HUES64 (cell line): ENCODE results near the gene ANXA7.

Source experiments
- H3K27ac ChIP-seq: 2 replicates; pipeline ENCODE4 v1.7.0; 2013; ENCODE audit warnings: low read depth, low read length, inconsistent platforms
- H3K27me3 ChIP-seq: 2 replicates; pipeline ENCODE4 v1.6.1; 2013; ENCODE audit warnings: mild to moderate bottlenecking, low read length; ENCODE audit not compliant: insufficient read depth
- H3K36me3 ChIP-seq: 2 replicates; pipeline ENCODE4 v1.6.1; 2013; ENCODE audit warnings: mild to moderate bottlenecking, low read length; ENCODE audit not compliant: insufficient read depth
- H3K4me1 ChIP-seq: 2 replicates; pipeline ENCODE4 v1.6.1; 2013; ENCODE audit warnings: mild to moderate bottlenecking, low read length, moderate library complexity; ENCODE audit not compliant: insufficient read depth
- H3K4me3 ChIP-seq: 2 replicates; pipeline ENCODE4 v1.5.1; 2013; ENCODE audit warnings: mild to moderate bottlenecking, low read length, moderate library complexity
- H3K9ac ChIP-seq: 2 replicates; pipeline ENCODE4 v1.6.1; 2013; ENCODE audit warnings: mild to moderate bottlenecking, low read depth, low read length
- H3K9me3 ChIP-seq: 2 replicates; pipeline ENCODE4 v1.6.1; 2013; ENCODE audit warnings: low read depth, low read length; ENCODE audit not compliant: insufficient read depth
- WGBS: fragments of 150-250, 120-280 bp; methylation state at CpG from one replicate; pipeline ENCODE4 v1.1.7; 2013; ENCODE audit warnings: missing lambda C conversion rate; 5-methylcytosine and 5-hydroxymethylcytosine counted together

Gene ANXA7

DNA sequence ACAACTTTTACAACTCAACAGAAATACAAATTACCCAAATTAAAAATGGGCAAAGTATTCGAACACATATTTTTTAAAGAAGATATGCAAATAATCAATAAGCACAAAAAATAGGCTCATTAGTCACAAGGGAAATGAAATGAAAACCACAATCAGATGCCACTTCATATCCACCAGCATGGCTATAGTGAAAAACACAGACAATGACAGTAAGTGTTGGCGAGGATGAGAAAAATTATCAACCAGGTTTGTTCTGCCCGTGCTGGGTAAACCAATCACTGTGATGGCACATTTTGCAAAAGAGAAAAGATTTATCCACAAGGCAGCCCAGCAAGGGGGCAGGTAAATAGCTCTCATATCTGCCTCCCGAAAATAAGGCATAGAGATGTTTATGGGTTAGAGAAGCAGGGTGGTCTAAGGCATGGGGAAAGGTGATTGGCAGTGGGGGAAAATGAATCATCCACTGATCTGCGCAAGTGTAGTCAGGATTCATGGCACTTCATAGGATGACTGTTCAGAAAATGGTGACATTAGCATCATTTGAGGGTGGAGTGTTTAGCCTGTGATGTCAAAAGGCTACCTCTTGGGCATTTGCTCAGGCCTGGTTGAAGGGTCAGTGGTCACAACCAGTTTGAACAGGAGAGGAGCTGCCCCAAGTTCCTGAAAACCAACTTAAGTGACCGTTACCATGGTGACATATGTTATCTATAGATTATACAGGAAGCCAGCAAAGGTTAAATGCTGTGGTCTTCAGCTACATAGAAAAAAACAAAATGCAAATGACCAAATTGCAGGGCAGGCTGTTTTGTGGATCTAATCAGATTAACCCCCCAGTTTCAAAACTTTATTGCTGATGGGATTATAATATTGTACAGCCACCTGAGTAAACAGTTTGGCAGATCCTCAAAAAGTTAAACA is 47.2 kb downstream of the ANXA7 start:
- Histone ChIP-seq H3K9ac (no peak overlapping the region), H3K9me3 (no peaks in the 10 kb centered on the region), H3K27ac (no peak overlapping the region), H3K36me3 (peaks cover 14% of the 10 kb centered on the region), H3K4me3 (no peak overlapping the region), H3K27me3 (no peaks in the 10 kb centered on the region), H3K4me1 (no peaks in the 10 kb centered on the region)
- WGBS = 95% methylated on average over 5 of the region's 6 CpGs

DNA sequence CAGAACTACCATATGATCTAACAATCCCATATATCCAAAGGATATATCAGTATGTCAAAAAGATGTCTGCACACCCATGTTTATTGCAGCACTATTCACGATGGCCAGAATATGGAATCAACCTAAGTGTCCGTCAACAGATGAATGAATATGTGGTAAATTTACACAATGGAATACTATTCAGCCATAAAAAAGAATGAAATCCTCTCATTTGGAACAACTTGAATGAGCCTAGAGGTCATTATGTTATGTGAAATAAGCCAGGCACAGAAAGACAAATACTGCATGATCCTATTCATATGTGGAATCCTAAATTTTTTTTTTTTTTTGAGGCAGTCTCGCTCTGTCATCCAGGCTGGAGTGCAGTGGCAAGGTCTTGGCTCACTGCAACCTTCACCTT is 48.9 kb downstream of the ANXA7 start:
- H3K27me3 ChIP-seq = no peaks in the 10 kb centered on the region
- 100% methylated on average over 3 of the region's 3 CpGs for WGBS
- peaks cover 10% of the 10 kb centered on the region for H3K36me3 ChIP-seq
- H3K4me1 ChIP-seq = no peaks in the 10 kb centered on the region
- H3K4me3 ChIP-seq = no peak overlapping the region
- no peaks in the 10 kb centered on the region for H3K9me3 ChIP-seq
- H3K9ac ChIP-seq = no peak overlapping the region
- H3K27ac ChIP-seq = no peak overlapping the region

DNA sequence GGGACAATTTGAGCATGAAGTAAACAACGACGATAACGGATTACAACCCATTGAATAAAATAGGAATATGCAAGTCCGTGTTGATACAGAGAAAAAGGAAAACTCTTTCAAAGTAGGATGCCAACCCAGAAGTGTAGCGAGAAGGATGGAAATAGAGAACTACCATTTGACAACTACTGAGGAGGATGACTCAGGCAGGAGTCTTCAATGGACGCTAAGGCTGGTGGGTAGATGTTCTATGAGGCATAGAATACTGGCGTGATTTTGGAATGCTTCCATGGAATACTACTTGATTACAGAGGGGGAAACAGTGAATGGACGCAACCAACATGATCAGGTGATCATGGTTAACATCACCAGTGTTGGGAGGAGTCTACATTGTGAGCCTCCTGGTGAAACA is 54.4 kb downstream of the ANXA7 start:
- 86% methylated on average over 8 of the region's 8 CpGs for WGBS
- H3K27ac ChIP-seq = no peak overlapping the region

DNA sequence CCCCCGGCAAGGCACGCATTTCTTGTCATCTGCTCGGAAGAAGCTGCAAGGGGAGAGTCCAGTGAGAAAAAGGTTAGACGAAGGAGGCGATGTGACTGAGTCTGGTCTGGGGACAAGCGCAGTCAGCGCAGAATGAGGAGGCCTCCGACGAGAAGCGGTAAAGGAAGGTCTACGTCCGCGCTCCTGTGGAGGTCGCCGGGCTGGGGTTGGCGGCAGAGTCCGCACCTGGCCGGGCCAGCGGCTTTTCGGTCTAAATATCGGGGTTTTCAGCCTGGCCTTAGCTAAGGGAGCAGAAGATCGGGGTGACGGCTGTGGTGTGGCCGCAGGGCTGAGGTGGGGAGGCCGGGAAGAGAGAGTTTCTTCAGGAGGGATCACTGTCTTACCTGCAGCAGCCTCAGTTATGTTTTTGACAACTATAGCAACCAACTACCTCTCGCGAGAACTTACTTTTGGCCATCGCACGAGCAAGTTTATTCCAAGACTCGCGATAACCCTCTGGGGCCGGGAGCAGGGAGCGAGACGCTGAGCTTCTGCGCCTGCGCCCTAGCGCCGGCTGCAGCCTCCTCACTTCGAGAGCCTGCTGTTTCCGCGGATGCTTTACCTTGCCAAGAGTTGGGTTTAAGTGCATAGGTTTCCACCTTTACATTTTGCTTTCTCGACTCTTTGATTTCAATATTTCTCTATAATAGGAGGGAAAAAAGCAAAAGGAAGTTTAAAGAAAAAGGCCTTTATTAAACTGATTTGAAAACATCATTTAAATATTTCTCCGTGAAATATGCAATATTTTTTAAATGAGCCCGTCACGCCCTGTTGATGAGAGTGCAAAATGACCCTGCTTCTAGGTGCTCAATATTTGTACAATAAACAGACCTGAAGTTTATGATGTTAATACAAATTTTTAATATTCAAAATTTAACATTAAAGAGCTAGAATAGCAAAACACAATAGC is 55.3 kb downstream of the ANXA7 start, which contains the start of gene CFAP70:
Gene CFAP70, minus strand, starts transcription at position 534 of the 949 bp plus-strand sequence. CDS start 4,068 bp downstream, outside the sequence.
- H3K27me3 ChIP-seq = peaks cover 23% of the 10 kb centered on the region
- H3K36me3 ChIP-seq = no peaks in the 10 kb centered on the region
- H3K9ac ChIP-seq = peak within 1 kb of the TSS; percentile 88
- peak within 1 kb of the TSS; percentile 81 for H3K4me3 ChIP-seq
- H3K4me1 ChIP-seq = peaks cover 9% of the 10 kb centered on the region; the same call in 1 of the 2 replicates
- H3K9me3 ChIP-seq = no peaks in the 10 kb centered on the region
- H3K27ac ChIP-seq = no peak within 1 kb of the TSS
- WGBS = 2% methylated on average over 41 of the region's 45 CpGs

More for the DNA sequence above, 54.4 kb downstream of the ANXA7 start:
- Histone ChIP-seq H3K9me3 (no peaks in the 10 kb centered on the region), H3K4me1 (peaks cover 9% of the 10 kb centered on the region; the same call in 1 of the 2 replicates), H3K4me3 (no peak overlapping the region), H3K36me3 (no peaks in the 10 kb centered on the region), H3K9ac (no peak overlapping the region), H3K27me3 (peaks cover 23% of the 10 kb centered on the region)

DNA sequence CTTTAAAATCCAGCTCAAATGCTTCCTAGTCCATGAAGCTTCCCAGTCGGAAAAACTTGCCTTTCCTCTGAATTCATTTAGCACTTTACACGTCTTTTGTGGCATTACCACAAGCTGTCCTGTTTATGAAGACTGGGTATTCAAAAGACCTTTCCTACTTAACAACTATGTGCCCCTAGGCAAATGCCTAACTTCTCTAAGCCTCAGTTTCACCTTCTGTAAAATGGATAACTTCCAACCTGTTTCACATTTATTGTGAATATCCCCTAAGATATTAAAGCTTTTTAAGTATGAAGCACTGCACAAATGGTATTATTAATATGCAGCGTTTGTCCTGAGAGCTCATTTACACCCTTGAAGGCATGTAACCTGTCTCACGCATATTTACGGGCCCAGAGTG is 56.0 kb downstream of the ANXA7 start:
- Histone ChIP-seq H3K27ac (no peak overlapping the region), H3K27me3 (peaks cover 23% of the 10 kb centered on the region), H3K4me3 (peak overlapping the region; percentile 81), H3K36me3 (no peaks in the 10 kb centered on the region), H3K4me1 (peaks cover 9% of the 10 kb centered on the region; the same call in 1 of the 2 replicates), H3K9me3 (no peaks in the 10 kb centered on the region), H3K9ac (peak overlapping the region; percentile 88)
- WGBS = 67% methylated on average over 5 of the region's 5 CpGs

DNA sequence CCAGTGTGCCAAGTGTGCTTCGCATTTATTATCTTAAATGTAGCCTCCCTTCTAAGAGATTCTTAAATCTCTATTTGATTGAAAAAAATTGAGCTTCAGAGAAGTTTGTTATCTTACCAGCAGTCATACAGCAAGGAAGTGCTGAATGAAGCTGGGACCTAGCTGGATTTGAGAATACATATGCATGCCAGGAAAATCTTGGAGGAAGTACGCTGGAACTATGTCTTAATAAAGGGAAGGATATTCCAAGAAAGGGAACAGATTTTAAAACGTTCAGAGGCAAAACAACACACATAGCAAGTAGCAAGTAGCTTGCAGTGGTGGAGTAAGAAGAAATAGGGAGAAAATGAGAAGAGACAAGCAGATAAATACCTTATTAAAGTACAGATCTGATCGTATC is 56.7 kb downstream of the ANXA7 start:
- H3K9me3 ChIP-seq = no peaks in the 10 kb centered on the region
- H3K27ac ChIP-seq = no peak overlapping the region
- no peak overlapping the region for H3K9ac ChIP-seq
- H3K4me1 ChIP-seq = peaks cover 9% of the 10 kb centered on the region; the same call in 1 of the 2 replicates
- H3K27me3 ChIP-seq = peaks cover 23% of the 10 kb centered on the region
- H3K36me3 ChIP-seq = no peaks in the 10 kb centered on the region
- 73% methylated on average over 4 of the region's 4 CpGs for WGBS
- no peak overlapping the region for H3K4me3 ChIP-seq

DNA sequence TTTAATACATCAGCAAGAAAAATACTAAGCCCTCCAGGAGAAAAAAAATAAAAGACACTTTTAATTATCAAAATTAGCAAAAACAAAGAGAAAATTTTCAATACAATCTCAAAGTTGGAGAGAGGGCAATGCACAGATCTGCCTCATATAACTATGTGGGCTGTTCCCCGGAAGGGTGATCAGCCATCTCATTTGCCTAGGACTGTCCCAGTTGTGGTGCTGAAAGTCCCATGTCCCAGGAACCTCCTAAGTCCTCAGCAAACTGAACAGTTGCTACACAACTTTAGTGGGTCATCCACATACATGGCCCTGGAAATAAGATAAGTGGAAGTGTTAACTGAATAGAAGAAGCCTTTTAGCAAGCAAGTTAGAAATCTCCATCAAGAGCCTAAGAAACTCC is 69.6 kb downstream of the ANXA7 start:
- Histone ChIP-seq H3K27ac (no peak overlapping the region), H3K9me3 (no peaks in the 10 kb centered on the region), H3K4me3 (no peak overlapping the region), H3K36me3 (no peaks in the 10 kb centered on the region), H3K4me1 (no peaks in the 10 kb centered on the region), H3K9ac (no peak overlapping the region), H3K27me3 (no peaks in the 10 kb centered on the region)
- 83% methylated on average over 1 of the region's 1 CpG for WGBS

DNA sequence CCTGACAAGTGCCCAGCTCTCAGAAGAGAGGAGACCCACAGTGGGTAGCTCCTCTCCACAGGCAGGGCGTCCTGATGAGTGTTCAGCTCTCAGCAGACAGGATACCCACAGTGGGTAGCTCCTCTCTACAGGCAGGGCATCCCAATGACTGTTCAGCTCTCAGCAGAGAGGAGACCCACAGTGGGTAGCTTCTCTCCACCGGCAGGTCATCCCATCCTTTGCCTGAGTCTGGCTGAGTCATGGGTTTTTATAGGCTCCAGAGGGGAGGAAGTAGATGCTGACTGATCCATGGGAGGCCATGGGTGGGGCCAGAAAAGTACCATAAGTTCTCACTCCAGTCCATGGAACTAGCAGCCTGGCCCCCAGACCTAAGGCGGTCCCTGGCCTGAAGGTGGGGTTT is 73.7 kb downstream of the ANXA7 start:
- H3K27ac ChIP-seq = no peak overlapping the region
- no peaks in the 10 kb centered on the region for H3K27me3 ChIP-seq
- no peaks in the 10 kb centered on the region for H3K9me3 ChIP-seq
- no peaks in the 10 kb centered on the region for H3K36me3 ChIP-seq
- H3K4me1 ChIP-seq = no peaks in the 10 kb centered on the region
- WGBS = 89% methylated on average over 3 of the region's 3 CpGs
- no peak overlapping the region for H3K4me3 ChIP-seq
- H3K9ac ChIP-seq = no peak overlapping the region

DNA sequence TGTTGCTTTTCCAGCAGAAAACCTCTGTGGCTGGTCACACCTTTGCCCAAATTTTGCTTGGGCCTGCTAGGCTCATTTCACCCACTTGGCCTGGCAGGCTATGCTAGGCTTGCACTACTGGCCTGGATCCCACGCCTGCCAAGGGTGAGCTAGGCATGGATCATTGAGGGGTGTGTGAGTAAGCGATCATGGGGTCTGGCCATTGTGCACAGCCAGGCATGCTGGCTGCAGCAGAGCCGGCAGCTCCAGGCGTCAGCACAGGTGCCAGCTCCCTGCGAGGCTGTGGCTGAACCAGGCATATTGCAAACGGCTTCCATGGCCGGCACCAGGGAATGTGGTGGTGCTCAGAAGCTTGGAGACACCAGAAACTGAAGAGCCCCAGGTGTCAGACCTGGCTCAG is 74.4 kb downstream of the ANXA7 start:
- WGBS = 91% methylated on average over 7 of the region's 7 CpGs
- H3K4me3 ChIP-seq = no peak overlapping the region
- H3K9ac ChIP-seq = no peak overlapping the region
- no peaks in the 10 kb centered on the region for H3K36me3 ChIP-seq
- H3K9me3 ChIP-seq = no peaks in the 10 kb centered on the region
- H3K27ac ChIP-seq = no peak overlapping the region
- no peaks in the 10 kb centered on the region for H3K27me3 ChIP-seq
- H3K4me1 ChIP-seq = no peaks in the 10 kb centered on the region

DNA sequence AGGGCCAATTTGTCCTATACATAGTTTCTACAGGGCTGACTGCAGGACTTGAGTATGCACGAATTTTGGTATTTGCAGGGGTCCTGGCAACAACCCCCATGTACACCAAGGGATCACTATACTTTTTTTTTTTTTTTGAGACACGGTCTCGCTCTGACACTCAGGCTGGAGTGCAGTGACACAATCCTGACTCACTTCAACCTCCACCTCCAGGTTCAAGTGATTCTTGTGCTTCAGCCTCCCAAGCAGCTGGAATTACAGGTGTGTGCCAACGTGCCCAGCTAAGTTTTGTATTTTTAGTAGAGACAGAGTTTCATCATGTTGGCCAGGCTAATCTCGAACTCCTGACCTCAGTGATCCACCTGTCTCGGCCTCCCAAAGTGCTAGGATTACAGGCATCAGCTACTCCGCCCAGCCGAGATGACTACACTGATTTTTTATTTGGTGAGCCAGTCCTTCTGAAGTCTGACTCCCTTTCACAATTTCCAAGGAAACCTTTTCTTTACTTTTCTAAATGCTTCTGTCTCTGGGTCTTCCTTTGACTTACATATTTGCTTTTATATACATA is 75.0 kb downstream of the ANXA7 start:
- H3K4me3 ChIP-seq = no peak overlapping the region
- H3K27me3 ChIP-seq = no peaks in the 10 kb centered on the region
- H3K9ac ChIP-seq = no peak overlapping the region
- H3K4me1 ChIP-seq = no peaks in the 10 kb centered on the region
- no peaks in the 10 kb centered on the region for H3K36me3 ChIP-seq
- 88% methylated on average over 8 of the region's 8 CpGs for WGBS
- no peaks in the 10 kb centered on the region for H3K9me3 ChIP-seq
- no peak overlapping the region for H3K27ac ChIP-seq
